Spleen (tissue), 11 donors: Measurements from ENCODE around the gene MAS1L. TPM values are rescaled to one million over a fixed set of nuclear protein-coding genes. Genes with fewer than 3 reads are reported as not detected.

ENCODE experiments used
- DNase-seq: peaks from one replicate; pipeline ENCODE4 v3.0.0-alpha.2; 2020
- H3K27ac ChIP-seq, 8 donors: fragments of 200-600 bp; sonication (generic) in 7 of 8; 1 replicate in 4 of 8; 2 replicates in 4 of 8; pipeline versions ENCODE4 v1.5.0 to v1.8.0; 2016 to 2021; ENCODE audit warnings: inconsistent platforms in 4 of 8, mild to moderate bottlenecking in 4 of 8, moderate library complexity in 1 of 8
- H3K27me3 ChIP-seq, 7 donors: fragments of 200-600 bp; sonication (generic) in 6 of 7; replicated peaks in 1 of 7; 1 replicate in 4 of 7; 2 replicates in 3 of 7; pipeline versions ENCODE4 v1.5.0 to v1.8.0; 2016 to 2021; ENCODE audit warnings: inconsistent platforms in 3 of 7, mild to moderate bottlenecking in 1 of 7
- H3K36me3 ChIP-seq, 6 donors: fragments of 200-600 bp; sonication (generic) in 5 of 6; 1 replicate in 4 of 6; 2 replicates in 2 of 6; pipeline versions ENCODE4 v1.5.0 to v1.8.0; 2016 to 2021; ENCODE audit warnings: inconsistent platforms in 2 of 6
- H3K4me1 ChIP-seq, 6 donors: fragments of 200-600 bp; sonication (generic) in 5 of 6; 1 replicate in 3 of 6; 2 replicates in 3 of 6; pipeline versions ENCODE4 v1.5.0 to v1.8.0; 2016 to 2021; ENCODE audit warnings: inconsistent platforms in 3 of 6
- H3K4me3 ChIP-seq, 8 donors: fragments of 200-600 bp; sonication (generic) in 7 of 8; 1 replicate in 4 of 8; 2 replicates in 4 of 8; pipeline versions ENCODE4 v1.5.0 to v1.8.0; 2016 to 2021; ENCODE audit warnings: inconsistent platforms in 4 of 8, mild to moderate bottlenecking in 4 of 8, moderate library complexity in 2 of 8
- H3K9me3 ChIP-seq, 8 donors: fragments of 200-600 bp; sonication (generic) in 7 of 8; 1 replicate in 4 of 8; 2 replicates in 4 of 8; pipeline versions ENCODE4 v1.5.0 to v1.8.0; 2016 to 2021; ENCODE audit warnings: inconsistent platforms in 4 of 8
- POLR2A ChIP-seq, 3 donors: fragments of 450-650 bp; IDR thresholded peaks; one replicate each; pipeline ENCODE4 v1.5.1; 2017; ENCODE audit warnings: antibody characterized with exemption in 3 of 3, mild to moderate bottlenecking in 1 of 3
- POLR2AphosphoS5 ChIP-seq, 3 donors: sonication (generic); formaldehyde crosslinking; IDR thresholded peaks; one replicate each; pipeline ENCODE4 v1.5.1; 2017; ENCODE audit warnings: antibody characterized with exemption in 3 of 3
- WGBS, 5 donors: extraction: QIAGEN DNeasy Blood & Tissue Kit in 3 of 5; methylation state at CpG; one replicate each; pipeline versions ENCODE4 v1.1.5 to v1.1.7; 2013 to 2018; 5-methylcytosine and 5-hydroxymethylcytosine counted together
- intact Hi-C: fragments of 100-400 bp; cut with DNase I; formaldehyde crosslinking; loops from one replicate; pipeline ENCODE4 v1.15.0; 2023; ENCODE audit warnings: low total_unique reads
- polyA plus RNA-seq, 3 donors: library from polyadenylated mRNA; stranded (reverse); fragments of 200-250 nt; gene quantifications; one replicate each; pipeline ENCODE4 v1.2.1, GENCODE V29; 2013
- total RNA-seq, 7 donors: library from RNA; depleted of rRNA in 3 of 7; stranded (reverse); fragments of >200 nt in 3 of 7; fragmentation: NEBNext Ultra II Directional in 4 of 7; extraction: Animal tissue kit (Norgen Biotek cat#: 25700) in 4 of 7; gene quantifications; one replicate each; pipeline versions ENCODE4 v1.1.0 to v1.2.1, GENCODE V29; 2016 to 2021
- TF ChIP-seq, protein P1 (sequence below), 11 experiments: fragments of 200-600 bp in 7 of 11; fragments of 450-650 bp in 4 of 11; sonication (generic) in 4 of 11; IDR thresholded peaks in 8 of 11; conservative IDR thresholded peaks in 3 of 11; 1 replicate in 7 of 11; 2 replicates in 4 of 11; pipeline versions ENCODE4 v1.4.0 to v1.8.0; 2016 to 2021; ENCODE audit warnings: antibody characterized with exemption in 11 of 11, inconsistent platforms in 4 of 11, mild to moderate bottlenecking in 1 of 11
- donor health status: healthy with polysubstance abuse.
- donor health status: DM: no; HTN: no; CAD: no; lungs with moderate emphysema.
- donor health status: DM: no; HTN: no; CAD: no.
- donor health status: Bipolar disorder and iron deficiency.
- donor health status: healthy.
- donor health status: DM: no; HTN: no; CAD: no.
- donor health status: DM: yes; HTN: yes; CAD: no.

MAS1L gene
- total and polyA plus RNA-seq, 10 donors = not detected

GRCh38 chr6:29491574-29491973 lies 3.8 kb upstream of the MAS1L start:
- no peak overlapping the region for H3K27ac ChIP-seq
- DNase-seq = no peak
- no peaks in the 10 kb centered on the region for H3K36me3 ChIP-seq
- no peak for TF ChIP-seq POLR2AphosphoS5 (IDR thresholded peaks at IDR 0.05)
- TF ChIP-seq, protein P1, sequence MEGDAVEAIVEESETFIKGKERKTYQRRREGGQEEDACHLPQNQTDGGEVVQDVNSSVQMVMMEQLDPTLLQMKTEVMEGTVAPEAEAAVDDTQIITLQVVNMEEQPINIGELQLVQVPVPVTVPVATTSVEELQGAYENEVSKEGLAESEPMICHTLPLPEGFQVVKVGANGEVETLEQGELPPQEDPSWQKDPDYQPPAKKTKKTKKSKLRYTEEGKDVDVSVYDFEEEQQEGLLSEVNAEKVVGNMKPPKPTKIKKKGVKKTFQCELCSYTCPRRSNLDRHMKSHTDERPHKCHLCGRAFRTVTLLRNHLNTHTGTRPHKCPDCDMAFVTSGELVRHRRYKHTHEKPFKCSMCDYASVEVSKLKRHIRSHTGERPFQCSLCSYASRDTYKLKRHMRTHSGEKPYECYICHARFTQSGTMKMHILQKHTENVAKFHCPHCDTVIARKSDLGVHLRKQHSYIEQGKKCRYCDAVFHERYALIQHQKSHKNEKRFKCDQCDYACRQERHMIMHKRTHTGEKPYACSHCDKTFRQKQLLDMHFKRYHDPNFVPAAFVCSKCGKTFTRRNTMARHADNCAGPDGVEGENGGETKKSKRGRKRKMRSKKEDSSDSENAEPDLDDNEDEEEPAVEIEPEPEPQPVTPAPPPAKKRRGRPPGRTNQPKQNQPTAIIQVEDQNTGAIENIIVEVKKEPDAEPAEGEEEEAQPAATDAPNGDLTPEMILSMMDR (IDR thresholded peaks at IDR 0.05 in 8 of 11, conservative IDR thresholded peaks at IDR 0.05 in 3 of 11) = no peak
- TF ChIP-seq POLR2A (IDR thresholded peaks at IDR 0.05) = no peak
- no peaks in the 10 kb centered on the region for H3K9me3 ChIP-seq
- H3K4me3 ChIP-seq = no peak overlapping the region
- H3K27me3 ChIP-seq = peaks cover 0 to 25% (median 0%) of the 10 kb centered on the region in 7 donors
- no peaks in the 10 kb centered on the region for H3K4me1 ChIP-seq
- intact Hi-C loops = no loop called here
- WGBS, 5 donors = 78 to 91% (median 85%) methylated on average over 4 of the region's 4 CpGs

DNA sequence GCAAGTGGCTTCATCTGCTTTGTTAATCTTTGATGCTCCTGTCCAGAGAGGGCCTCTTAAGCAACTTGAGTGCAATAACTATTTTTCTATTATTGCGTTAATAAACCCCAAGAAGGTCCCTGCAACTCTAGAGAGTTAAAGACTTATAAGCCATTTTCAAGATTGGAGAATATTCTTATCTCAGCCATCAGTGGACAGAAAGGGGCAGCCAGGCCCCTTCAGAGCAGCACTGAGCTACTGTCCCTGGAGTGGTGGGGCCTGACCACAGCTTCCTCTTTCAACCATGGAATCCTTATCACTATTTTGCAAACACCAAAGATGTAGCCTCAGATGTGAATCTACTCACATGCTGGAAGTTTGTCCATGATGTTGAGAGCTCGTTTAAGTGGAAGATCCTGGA lies 2.8 kb upstream of the MAS1L start:
- intact Hi-C loops = no loop called here
- 17 to 45% (median 34%) methylated on average over 2 of the region's 2 CpGs for WGBS, 5 donors

DNA sequence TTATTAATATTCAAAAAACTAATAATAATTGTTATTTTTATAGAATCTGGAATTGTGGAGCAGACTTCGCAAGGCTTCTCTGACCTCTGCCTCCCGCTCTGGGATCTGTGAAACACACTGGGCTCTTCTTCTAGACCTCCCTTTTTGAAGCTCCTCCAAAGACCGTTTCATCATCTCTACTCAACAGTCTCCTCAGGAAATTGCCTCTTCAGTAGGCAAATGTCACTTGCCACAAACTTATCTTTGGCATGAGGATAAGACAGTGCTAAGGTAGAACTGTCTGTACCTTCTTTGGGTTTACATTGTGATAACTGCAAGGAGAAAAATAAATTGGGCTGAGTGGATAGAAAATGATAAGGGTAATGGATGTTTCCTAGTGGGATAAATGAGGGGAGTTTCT lies 2.3 kb upstream of the MAS1L start:
- no peak overlapping the region for H3K4me3 ChIP-seq
- peaks cover 0 to 24% (median 0%) of the 10 kb centered on the region in 7 donors for H3K27me3 ChIP-seq
- WGBS, 5 donors = 48 to 64% (median 58%) methylated on average over 3 of the region's 3 CpGs
- H3K9me3 ChIP-seq = no peaks in the 10 kb centered on the region
- H3K27ac ChIP-seq = no peak overlapping the region
- intact Hi-C loops = no loop called here
- no peaks in the 10 kb centered on the region for H3K4me1 ChIP-seq
- TF ChIP-seq, protein P1 (IDR thresholded peaks at IDR 0.05 in 8 of 11, conservative IDR thresholded peaks at IDR 0.05 in 3 of 11) = no peak
- no peak for TF ChIP-seq POLR2A (IDR thresholded peaks at IDR 0.05)
- TF ChIP-seq POLR2AphosphoS5 (IDR thresholded peaks at IDR 0.05) = no peak
- no peak for DNase-seq
- no peaks in the 10 kb centered on the region for H3K36me3 ChIP-seq

More for the DNA sequence above, 2.8 kb upstream of the MAS1L start:
- no peaks in the 10 kb centered on the region for H3K4me1 ChIP-seq
- H3K27ac ChIP-seq = no peak overlapping the region
- H3K4me3 ChIP-seq = no peak overlapping the region
- DNase-seq = no peak
- no peaks in the 10 kb centered on the region for H3K36me3 ChIP-seq
- peaks cover 0 to 24% (median 0%) of the 10 kb centered on the region in 7 donors for H3K27me3 ChIP-seq
- no peaks in the 10 kb centered on the region for H3K9me3 ChIP-seq
- no peak for TF ChIP-seq POLR2A (IDR thresholded peaks at IDR 0.05)

DNA sequence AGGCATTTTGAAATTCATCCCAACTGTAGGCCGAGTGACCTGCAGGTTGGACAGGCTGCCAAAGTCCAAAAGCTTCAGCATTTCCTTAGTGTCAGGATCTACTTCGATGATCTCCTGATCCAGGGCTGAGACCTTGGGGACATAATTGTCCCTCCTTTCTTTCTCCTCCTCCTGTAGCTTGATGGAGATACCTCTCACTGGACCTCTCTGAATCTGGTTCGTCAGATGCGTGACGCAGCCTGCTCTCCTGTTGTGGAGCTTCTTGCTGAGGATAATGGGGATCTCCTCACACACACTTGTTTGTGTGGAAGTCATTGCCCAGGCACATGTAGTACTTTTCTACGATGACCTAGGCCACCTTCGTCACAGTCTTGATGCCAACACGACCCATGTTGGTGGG lies 1.5 kb upstream of the MAS1L start:
- TF ChIP-seq, protein P1 (IDR thresholded peaks at IDR 0.05 in 8 of 11, conservative IDR thresholded peaks at IDR 0.05 in 3 of 11) = no peak
- TF ChIP-seq POLR2AphosphoS5 (IDR thresholded peaks at IDR 0.05) (no peak), POLR2A (IDR thresholded peaks at IDR 0.05) (no peak)
- H3K27me3 ChIP-seq = peaks cover 0 to 24% (median 0%) of the 10 kb centered on the region in 7 donors
- DNase-seq = no peak
- H3K4me1 ChIP-seq = no peaks in the 10 kb centered on the region
- H3K27ac ChIP-seq = no peak overlapping the region
- 91 to 98% (median 94%) methylated on average over 8 of the region's 8 CpGs for WGBS, 5 donors
- intact Hi-C loops = no loop called here
- H3K4me3 ChIP-seq = no peak overlapping the region
- H3K36me3 ChIP-seq = no peaks in the 10 kb centered on the region
- H3K9me3 ChIP-seq = no peaks in the 10 kb centered on the region

GRCh38 chr6:29488874-29489273 lies 1.1 kb upstream of the MAS1L start:
- DNase-seq = no peak
- Histone ChIP-seq H3K4me1 (no peaks in the 10 kb centered on the region), H3K36me3 (no peaks in the 10 kb centered on the region), H3K4me3 (no peak overlapping the region), H3K27ac (no peak overlapping the region), H3K9me3 (no peaks in the 10 kb centered on the region), H3K27me3 (peaks cover 0 to 24% (median 0%) of the 10 kb centered on the region in 7 donors)
- TF ChIP-seq, protein P1 (IDR thresholded peaks at IDR 0.05 in 8 of 11, conservative IDR thresholded peaks at IDR 0.05 in 3 of 11) = no peak
- intact Hi-C loops = no loop called here
